Measurements from ENCODE around the gene PHETA1. TPM values are rescaled to one million over a fixed set of nuclear protein-coding genes. Genes with fewer than 3 reads are reported as not detected.
A peak's percentile ranks its signal among the peaks of the same experiment; 100 is the strongest.

The PHETA1 gene
- total RNA-seq, 1 experiment from 2014 or later, result 16.3 TPM

GRCh38 chr12:111409780-111410430 is 41.0 kb upstream of the PHETA1 start:
- DNase-seq (ENCODE audit: low read depth, low spot score), result no peak
- BruUV-seq (replicated peaks), result no TSS peak
- in situ Hi-C loops (cut with HindIII; ENCODE audit: low pct_unique_long_range_greater_than_20kb, low sequenced_read_pairs), result no loop called here
- POLR2A ChIA-PET, result interaction anchor here (0.6 kb wide), 1 partner anchor 327 kb away, joined by 3 read pairs; no protein-coding TSS in a partner anchor
- peak; percentile 7 for ATAC-seq
- peak overlapping the region; percentile 18 to 89 for H3K4me3 ChIP-seq (ENCODE audit: low read depth in 2 of 2, low read length in 2 of 2)
- H3K4me1 ChIP-seq (ENCODE audit: control insufficient read depth, insufficient read depth, low read length), result peaks cover 73% of the 10 kb centered on the region
- no peaks in the 10 kb centered on the region for H3K27me3 ChIP-seq (ENCODE audit: control insufficient read depth, insufficient read depth, low read length)
- TF ChIP-seq SIN3A (IDR thresholded peaks at IDR 0.05; ENCODE audit: borderline replicate concordance, insufficient read depth, low read depth, low read length) (0 out of 2 replicates have a peak, but pooled peaks have one; percentile 53), TCF7L2 (IDR thresholded peaks at IDR 0.05; ENCODE audit: low read depth, low read length) (no peak), REST (IDR thresholded peaks at IDR 0.05; ENCODE audit: insufficient read depth in 1 of 2, low read depth in 2 of 2, low read length in 1 of 2) (no peak)
- CTCF ChIA-PET, result no interaction called here
- no peaks in the 10 kb centered on the region; the same call in 1 of the 2 replicates for H3K36me3 ChIP-seq (ENCODE audit: control insufficient read depth, insufficient read depth, low read length)
- intact Hi-C loops (cut with micrococcal nuclease; ENCODE audit: unreplicated experiment), result no loop called here
- H3K9me3 ChIP-seq (ENCODE audit: control insufficient read depth, insufficient read depth, low read depth, low read length), result no peaks in the 10 kb centered on the region
- H3K27ac ChIP-seq (ENCODE audit: low read length), result peak overlapping the region; percentile 95

GRCh38 chr12:111409403-111409779 is 40.5 kb upstream of the PHETA1 start:
- H3K4me3 ChIP-seq (ENCODE audit: low read depth in 2 of 2, low read length in 2 of 2), result peak overlapping the region; percentile 18 to 89

GRCh38 chr12:111408686-111409402 is 39.9 kb upstream of the PHETA1 start:
- peaks cover 73% of the 10 kb centered on the region for H3K4me1 ChIP-seq (ENCODE audit: control insufficient read depth, insufficient read depth, low read length)
- POLR2A ChIA-PET, result no interaction called here
- BruUV-seq (replicated peaks), result no TSS peak
- no peaks in the 10 kb centered on the region for H3K9me3 ChIP-seq (ENCODE audit: control insufficient read depth, insufficient read depth, low read depth, low read length)
- ATAC-seq (no peak), DNase-seq (ENCODE audit: low read depth, low spot score) (no peak)
- intact Hi-C loops (cut with micrococcal nuclease; ENCODE audit: unreplicated experiment), result no loop called here
- H3K36me3 ChIP-seq (ENCODE audit: control insufficient read depth, insufficient read depth, low read length), result no peaks in the 10 kb centered on the region; the same call in 1 of the 2 replicates
- H3K27ac ChIP-seq (ENCODE audit: low read length), result peak overlapping the region; percentile 95
- in situ Hi-C loops (cut with HindIII; ENCODE audit: low pct_unique_long_range_greater_than_20kb, low sequenced_read_pairs), result no loop called here
- no peaks in the 10 kb centered on the region for H3K27me3 ChIP-seq (ENCODE audit: control insufficient read depth, insufficient read depth, low read length)
- TF ChIP-seq SIN3A (IDR thresholded peaks at IDR 0.05; ENCODE audit: borderline replicate concordance, insufficient read depth, low read depth, low read length) (no peak), REST (IDR thresholded peaks at IDR 0.05; ENCODE audit: insufficient read depth in 1 of 2, low read depth in 2 of 2, low read length in 1 of 2) (no peak), POLR2AphosphoS5 (IDR thresholded peaks at IDR 0.05; ENCODE audit: low read depth, low read length) (no peak), CTCF (IDR thresholded peaks at IDR 0.05) (no peak), TCF7L2 (IDR thresholded peaks at IDR 0.05; ENCODE audit: low read depth, low read length) (no peak)
- peak overlapping the region; percentile 89 to 90 for H3K4me3 ChIP-seq (ENCODE audit: low read depth in 2 of 2, low read length in 2 of 2)
- CTCF ChIA-PET, result interaction anchor here (0.6 kb wide), 1 partner anchor 94 kb away, joined by 3 read pairs; no protein-coding TSS in a partner anchor

More at GRCh38 chr12:111409403-111409779, 40.5 kb upstream of the PHETA1 start:
- no peaks in the 10 kb centered on the region for H3K9me3 ChIP-seq (ENCODE audit: control insufficient read depth, insufficient read depth, low read depth, low read length)
- H3K27ac ChIP-seq (ENCODE audit: low read length), result peak overlapping the region; percentile 95
- POLR2A ChIA-PET, result interaction anchor here (0.6 kb wide), 1 partner anchor 328 kb away, joined by 3 read pairs; no protein-coding TSS in a partner anchor
- H3K4me1 ChIP-seq (ENCODE audit: control insufficient read depth, insufficient read depth, low read length), result peaks cover 71% of the 10 kb centered on the region
- no peak for DNase-seq (ENCODE audit: low read depth, low spot score)
- peak; percentile 0 for ATAC-seq
- no TSS peak for BruUV-seq (replicated peaks)
- TF ChIP-seq POLR2AphosphoS5 (IDR thresholded peaks at IDR 0.05; ENCODE audit: low read depth, low read length), result no peak
- no peak for TF ChIP-seq SIN3A (IDR thresholded peaks at IDR 0.05; ENCODE audit: borderline replicate concordance, insufficient read depth, low read depth, low read length)
- H3K36me3 ChIP-seq (ENCODE audit: control insufficient read depth, insufficient read depth, low read length), result no peaks in the 10 kb centered on the region; the same call in 1 of the 2 replicates
- in situ Hi-C loops (cut with HindIII; ENCODE audit: low pct_unique_long_range_greater_than_20kb, low sequenced_read_pairs) (no loop called here), intact Hi-C loops (cut with micrococcal nuclease; ENCODE audit: unreplicated experiment) (no loop called here)
- CTCF ChIA-PET, result no interaction called here
- no peaks in the 10 kb centered on the region for H3K27me3 ChIP-seq (ENCODE audit: control insufficient read depth, insufficient read depth, low read length)

Data from Panc1 (cell line).